ENCODE results near the gene SPEG. TPM values are rescaled to one million over a fixed set of nuclear protein-coding genes. Genes with fewer than 3 reads are reported as not detected.

The SPEG gene
- total RNA-seq, 2 experiments from 2014 or later: 1.3 to 1.4 TPM

GRCh38 chr2:219396863-219397457 is 37.7 kb upstream of the SPEG start:
- H3K4me3 Mint-ChIP-seq: no peak overlapping the region
- H3K36me3 Mint-ChIP-seq (ENCODE audit: low read depth): no peaks in the 10 kb centered on the region
- H3K4me1 Mint-ChIP-seq (ENCODE audit: low read depth): peaks cover 10% of the 10 kb centered on the region
- DNase-seq: no peak
- no peaks in the 10 kb centered on the region for H3K27me3 Mint-ChIP-seq (ENCODE audit: low read depth)
- H3K9me3 Mint-ChIP-seq: peaks cover 3% of the 10 kb centered on the region
- no peak overlapping the region for H3K27ac Mint-ChIP-seq
- intact Hi-C loops (cut with micrococcal nuclease): no loop called here
- CTCF ChIA-PET: no interaction called here

GRCh38 chr2:219398721-219399363 is 35.8 kb upstream of the SPEG start:
- intact Hi-C loops (cut with micrococcal nuclease): no loop called here
- Mint-ChIP-seq H3K4me3 (no peak overlapping the region), H3K9me3 (no peaks in the 10 kb centered on the region), H3K27ac (no peak overlapping the region), H3K4me1 (ENCODE audit: low read depth) (peaks cover 10% of the 10 kb centered on the region), H3K36me3 (ENCODE audit: low read depth) (no peaks in the 10 kb centered on the region), H3K27me3 (ENCODE audit: low read depth) (no peaks in the 10 kb centered on the region)
- no peak for DNase-seq
- CTCF ChIA-PET: interaction anchor here (1.2 to 1.3 kb wide), 3 partner anchors 10 to 239 kb away, joined by 3 to 7 read pairs (median 3); no protein-coding TSS in a partner anchor

GRCh38 chr2:219399716-219400478 is 34.7 kb upstream of the SPEG start:
- CTCF ChIA-PET: interaction anchor here (5.2 to 6.1 kb wide), 2 partner anchors 11 to 129 kb away, joined by 38 to 78 read pairs; partner anchors contain the start of gene DNPEP
- H3K36me3 Mint-ChIP-seq (ENCODE audit: low read depth): no peaks in the 10 kb centered on the region
- intact Hi-C loops (cut with micrococcal nuclease): no loop called here
- no peak overlapping the region for H3K27ac Mint-ChIP-seq
- peaks cover 10% of the 10 kb centered on the region for H3K4me1 Mint-ChIP-seq (ENCODE audit: low read depth)
- no peaks in the 10 kb centered on the region for H3K9me3 Mint-ChIP-seq
- no peak overlapping the region for H3K4me3 Mint-ChIP-seq
- DNase-seq: no peak
- no peaks in the 10 kb centered on the region for H3K27me3 Mint-ChIP-seq (ENCODE audit: low read depth)

- Mint-ChIP-seq H3K9me3 (no peaks in the 10 kb centered on the region), H3K4me3 (no peak overlapping the region), H3K4me1 (ENCODE audit: low read depth) (peaks cover 10% of the 10 kb centered on the region), H3K27ac (no peak overlapping the region), H3K36me3 (ENCODE audit: low read depth) (no peaks in the 10 kb centered on the region), H3K27me3 (ENCODE audit: low read depth) (no peaks in the 10 kb centered on the region)
- DNase-seq: no peak
- CTCF ChIA-PET: interaction anchor here (5.2 to 6.1 kb wide), 2 partner anchors 11 to 128 kb away, joined by 38 to 78 read pairs; partner anchors contain the start of gene DNPEP
- intact Hi-C loops (cut with micrococcal nuclease): no loop called here
Measured at GRCh38 chr2:219400562-219400961, 34.1 kb upstream of the SPEG start.

GRCh38 chr2:219401606-219402005 is 33.0 kb upstream of the SPEG start:
- no peaks in the 10 kb centered on the region for H3K9me3 Mint-ChIP-seq
- peaks cover 10% of the 10 kb centered on the region for H3K4me1 Mint-ChIP-seq (ENCODE audit: low read depth)
- no peak overlapping the region for H3K4me3 Mint-ChIP-seq
- intact Hi-C loops (cut with micrococcal nuclease): loop anchor here (2.0 kb wide), 1 partner anchor 287 kb away; no protein-coding TSS in a partner anchor
- CTCF ChIA-PET: interaction anchor here (0.6 to 6.1 kb wide), 14 partner anchors 9 to 144 kb away, joined by 3 to 78 read pairs (median 5); partner anchors contain the start of gene DNPEP
- no peak overlapping the region for H3K27ac Mint-ChIP-seq
- no peak for DNase-seq
- no peaks in the 10 kb centered on the region for H3K36me3 Mint-ChIP-seq (ENCODE audit: low read depth)
- no peaks in the 10 kb centered on the region for H3K27me3 Mint-ChIP-seq (ENCODE audit: low read depth)

GRCh38 chr2:219402665-219403515 is 31.8 kb upstream of the SPEG start:
- CTCF ChIA-PET: interaction anchor here (0.6 to 6.1 kb wide), 35 partner anchors 10 to 552 kb away, joined by 3 to 78 read pairs (median 4); partner anchors contain the start of genes DES, DNPEP, INHA and OBSL1
- intact Hi-C loops (cut with micrococcal nuclease): loop anchor here (1.0 to 2.0 kb wide), 6 partner anchors 31 to 286 kb away; partner anchors contain the start of gene SPEG
- Mint-ChIP-seq H3K4me3 (no peak overlapping the region), H3K9me3 (no peaks in the 10 kb centered on the region), H3K4me1 (ENCODE audit: low read depth) (no peaks in the 10 kb centered on the region), H3K27ac (no peak overlapping the region), H3K27me3 (ENCODE audit: low read depth) (no peaks in the 10 kb centered on the region), H3K36me3 (ENCODE audit: low read depth) (no peaks in the 10 kb centered on the region)
- DNase-seq: peak; percentile 76

- Mint-ChIP-seq H3K27ac (no peak overlapping the region), H3K4me3 (no peak overlapping the region), H3K27me3 (ENCODE audit: low read depth) (no peaks in the 10 kb centered on the region), H3K4me1 (ENCODE audit: low read depth) (no peaks in the 10 kb centered on the region), H3K9me3 (no peaks in the 10 kb centered on the region), H3K36me3 (ENCODE audit: low read depth) (no peaks in the 10 kb centered on the region)
- no peak for DNase-seq
- intact Hi-C loops (cut with micrococcal nuclease): loop anchor here (1.0 to 2.0 kb wide), 6 partner anchors 30 to 285 kb away; partner anchors contain the start of gene SPEG
- CTCF ChIA-PET: interaction anchor here (0.6 to 6.1 kb wide), 27 partner anchors 11 to 553 kb away, joined by 3 to 78 read pairs (median 6); partner anchors contain the start of genes DES, DNPEP, GMPPA and INHA
Measured at GRCh38 chr2:219403861-219404260, 30.8 kb upstream of the SPEG start.

GRCh38 chr2:219404291-219404910 is 30.2 kb upstream of the SPEG start:
- intact Hi-C loops (cut with micrococcal nuclease): no loop called here

GRCh38 chr2:219404954-219405353 is 29.7 kb upstream of the SPEG start:
- H3K4me3 Mint-ChIP-seq: no peak overlapping the region
- intact Hi-C loops (cut with micrococcal nuclease): no loop called here
- H3K27me3 Mint-ChIP-seq (ENCODE audit: low read depth): no peaks in the 10 kb centered on the region
- H3K9me3 Mint-ChIP-seq: no peaks in the 10 kb centered on the region
- H3K27ac Mint-ChIP-seq: no peak overlapping the region
- DNase-seq: no peak
- CTCF ChIA-PET: interaction anchor here (0.7 to 6.1 kb wide), 9 partner anchors 8 to 235 kb away, joined by 3 to 78 read pairs (median 6); partner anchors contain the start of genes DES, DNPEP, GMPPA and SLC23A3
- H3K4me1 Mint-ChIP-seq (ENCODE audit: low read depth): no peaks in the 10 kb centered on the region
- no peaks in the 10 kb centered on the region for H3K36me3 Mint-ChIP-seq (ENCODE audit: low read depth)

More at GRCh38 chr2:219404291-219404910, 30.2 kb upstream of the SPEG start:
- H3K4me3 Mint-ChIP-seq: no peak overlapping the region
- CTCF ChIA-PET: interaction anchor here (0.7 to 6.1 kb wide), 14 partner anchors 9 to 285 kb away, joined by 3 to 78 read pairs (median 6); partner anchors contain the start of genes DES, DNPEP, GMPPA and INHA
- no peak for DNase-seq
- no peaks in the 10 kb centered on the region for H3K4me1 Mint-ChIP-seq (ENCODE audit: low read depth)
- no peaks in the 10 kb centered on the region for H3K9me3 Mint-ChIP-seq
- no peaks in the 10 kb centered on the region for H3K27me3 Mint-ChIP-seq (ENCODE audit: low read depth)
- H3K27ac Mint-ChIP-seq: no peak overlapping the region
- H3K36me3 Mint-ChIP-seq (ENCODE audit: low read depth): no peaks in the 10 kb centered on the region

GRCh38 chr2:219405451-219405850 is 29.2 kb upstream of the SPEG start:
- Mint-ChIP-seq H3K36me3 (ENCODE audit: low read depth) (no peaks in the 10 kb centered on the region), H3K9me3 (no peaks in the 10 kb centered on the region), H3K27me3 (ENCODE audit: low read depth) (no peaks in the 10 kb centered on the region), H3K4me1 (ENCODE audit: low read depth) (no peaks in the 10 kb centered on the region), H3K27ac (no peak overlapping the region), H3K4me3 (no peak overlapping the region)
- intact Hi-C loops (cut with micrococcal nuclease): no loop called here
- no peak for DNase-seq
- CTCF ChIA-PET: interaction anchor here (1.7 to 6.1 kb wide), 3 partner anchors 77 to 123 kb away, joined by 3 to 78 read pairs (median 5); partner anchors contain the start of gene GMPPA

Measured in activated naive CD4-positive, alpha-beta T cell treated with anti-CD3 and anti-CD28 coated beads for 36 hours (primary cell).